Globus pallidus (tissue), 1 donor: Measurements from ENCODE around the gene UTP25.
"Not testable (repeated sequence)": the region's sequence is repeated elsewhere in the genome, so short reads cannot be mapped to it uniquely, and the experiment has no call there.

Experiments
- DNase-seq: peaks from one replicate; pipeline ENCODE4 v3.0.0-alpha.2; 2015; ENCODE audit warnings: low spot score

UTP25 gene

GRCh38 chr1:209827384-209828262, at the start of gene UTP25:
Gene UTP25 (plus strand): TSS chr1:209827972. CDS start chr1:209828064, 92 bp downstream.
- DNase-seq = peak; percentile 90

- no peak for DNase-seq
These were observed 49.7 kb upstream of the UTP25 start for GRCh38 chr1:209778102-209778501.

- DNase-seq = no peak
These were observed 47.5 kb upstream of the UTP25 start for GRCh38 chr1:209780268-209780667.

- DNase-seq = no peak
These were observed 44.4 kb upstream of the UTP25 start for GRCh38 chr1:209783386-209783785.

GRCh38 chr1:209784265-209785169, 43.3 kb upstream of the UTP25 start, which contains the start of gene C1orf74:
Gene C1orf74 (minus strand): TSS chr1:209784559. CDS start chr1:209783634, 925 bp downstream.
- peak; percentile 97 for DNase-seq

- no peak for DNase-seq
These were observed 42.2 kb upstream of the UTP25 start for GRCh38 chr1:209785592-209785991.

GRCh38 chr1:209786146-209786545, 41.6 kb upstream of the UTP25 start:
- DNase-seq = no peak

- DNase-seq = no peak
These were observed 40.2 kb upstream of the UTP25 start for GRCh38 chr1:209787551-209787950.

GRCh38 chr1:209789245-209789644, 38.5 kb upstream of the UTP25 start:
- DNase-seq = no peak

- DNase-seq = no peak
These were observed 37.2 kb upstream of the UTP25 start for GRCh38 chr1:209790286-209791193.

GRCh38 chr1:209791920-209792319, 35.9 kb upstream of the UTP25 start:
- no peak for DNase-seq

- not testable (repeated sequence) for DNase-seq
These were observed 34.1 kb upstream of the UTP25 start for GRCh38 chr1:209793711-209794110.

GRCh38 chr1:209797978-209798639, 29.7 kb upstream of the UTP25 start:
- no peak for DNase-seq

- no peak for DNase-seq
These were observed 26.6 kb upstream of the UTP25 start for GRCh38 chr1:209800984-209801834.

GRCh38 chr1:209802117-209802779, 25.5 kb upstream of the UTP25 start:
- no peak for DNase-seq

- no peak for DNase-seq
These were observed 25.0 kb upstream of the UTP25 start for GRCh38 chr1:209802780-209803152.

GRCh38 chr1:209803568-209803967, 24.2 kb upstream of the UTP25 start:
- DNase-seq = no peak

GRCh38 chr1:209805341-209805781, 22.4 kb upstream of the UTP25 start:
- DNase-seq = no peak
